ENCODE measurements around the gene NT5C1B.
"Not testable (repeated sequence)": the region's sequence is repeated elsewhere in the genome, so short reads cannot be mapped to it uniquely, and the experiment has no call there.

Gene NT5C1B

GRCh38 chr2:18589354-18589753 lies at the start of gene NT5C1B:
Gene NT5C1B (minus strand): TSS chr2:18589569. CDS start chr2:18589468, 101 bp downstream.
- ATAC-seq (replicated peaks) (no peak), DNase-seq (no peak)
- no peak within 1 kb of the TSS for H3K27ac Mint-ChIP-seq
- H3K36me3 Mint-ChIP-seq, result peaks cover 2 to 21% of the 10 kb centered on the region in 2 donors
- H3K9me3 Mint-ChIP-seq, result no peaks in the 10 kb centered on the region
- H3K4me1 Mint-ChIP-seq, result no peaks in the 10 kb centered on the region
- H3K4me3 Mint-ChIP-seq, result no peak within 1 kb of the TSS
- no peaks in the 10 kb centered on the region for H3K27me3 Mint-ChIP-seq

DNA sequence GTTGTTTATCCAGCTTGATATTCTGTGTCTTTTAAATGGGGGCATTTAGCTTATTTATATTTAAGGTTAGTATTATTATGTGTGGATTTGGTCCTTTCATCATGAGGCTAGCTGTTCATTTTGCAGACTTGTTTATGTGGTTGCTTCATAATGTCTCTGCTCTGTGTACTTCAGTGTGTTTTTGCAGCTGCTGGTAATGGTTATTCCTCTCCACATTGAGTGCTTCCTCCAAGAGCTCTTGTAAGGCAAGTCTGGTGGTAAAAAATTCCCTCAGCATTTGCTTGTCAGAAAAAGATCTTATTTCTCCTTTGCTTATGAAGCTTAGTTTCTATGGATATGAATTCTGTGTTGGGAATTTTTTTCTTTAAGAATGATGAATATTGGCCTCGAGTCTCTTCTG lies 47.8 kb upstream of the NT5C1B start:
- peaks cover 21 to 29% of the 10 kb centered on the region in 2 donors for H3K9me3 Mint-ChIP-seq
- peaks cover 19 to 52% of the 10 kb centered on the region in 2 donors for H3K36me3 Mint-ChIP-seq
- H3K27me3 Mint-ChIP-seq, result no peaks in the 10 kb centered on the region
- H3K27ac Mint-ChIP-seq, result no peak overlapping the region
- ATAC-seq (replicated peaks), result no peak
- no peak overlapping the region for H3K4me3 Mint-ChIP-seq
- no peak for DNase-seq
- H3K4me1 Mint-ChIP-seq, result no peaks in the 10 kb centered on the region

DNA sequence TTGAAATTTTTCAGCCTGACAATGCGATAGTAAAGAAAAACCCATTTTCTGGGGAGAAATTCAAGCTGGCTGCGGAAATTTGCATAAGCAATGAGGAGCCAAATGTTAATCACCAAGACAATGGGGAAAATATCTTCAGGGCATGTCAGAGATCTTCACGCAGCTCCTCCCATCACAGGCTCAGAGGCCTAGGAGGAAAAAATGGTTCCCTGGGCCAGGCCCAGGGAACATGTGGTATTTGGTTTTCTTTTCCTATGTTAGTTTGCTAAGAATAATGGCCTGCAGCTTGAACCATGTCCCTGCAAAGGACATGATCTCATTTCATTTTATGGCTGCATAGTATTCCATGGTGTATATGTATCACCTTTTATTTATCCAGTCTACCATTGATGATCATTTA lies 43.3 kb upstream of the NT5C1B start:
- H3K9me3 Mint-ChIP-seq, result peaks cover 28 to 30% of the 10 kb centered on the region in 2 donors
- H3K27me3 Mint-ChIP-seq; DNase-seq; H3K27ac Mint-ChIP-seq; ATAC-seq (replicated peaks); H3K4me3 Mint-ChIP-seq; H3K4me1 Mint-ChIP-seq: not testable (repeated sequence)
- H3K36me3 Mint-ChIP-seq, result peaks cover 12 to 41% of the 10 kb centered on the region in 2 donors

DNA sequence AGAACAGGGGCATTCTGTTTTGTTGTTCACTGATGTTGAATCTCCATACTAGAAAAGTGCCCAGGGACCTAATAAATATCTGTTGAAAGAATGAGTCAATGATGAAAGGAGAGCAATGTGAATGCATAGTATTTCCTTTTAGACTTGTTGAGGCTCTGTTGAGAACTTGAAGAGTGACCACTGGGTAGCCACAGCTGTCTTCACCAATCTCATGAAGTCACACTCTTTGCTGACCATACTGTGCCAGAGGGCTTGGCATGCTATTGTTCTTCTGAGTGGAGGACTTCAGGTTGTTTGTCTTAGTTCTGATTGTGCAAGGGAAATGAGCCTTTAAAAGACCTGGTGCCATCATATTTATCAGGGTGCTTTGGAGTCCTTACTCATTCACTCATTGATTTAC lies 41.6 kb upstream of the NT5C1B start:
- Mint-ChIP-seq H3K27ac (no peak overlapping the region), H3K27me3 (no peaks in the 10 kb centered on the region), H3K36me3 (peaks cover 6 to 24% of the 10 kb centered on the region in 2 donors), H3K4me3 (no peak overlapping the region), H3K9me3 (peaks cover 15 to 20% of the 10 kb centered on the region in 2 donors), H3K4me1 (no peaks in the 10 kb centered on the region)
- no peak for ATAC-seq (replicated peaks)
- DNase-seq, result no peak

GRCh38 chr2:18630541-18630940 lies 41.2 kb upstream of the NT5C1B start:
- no peak for ATAC-seq (replicated peaks)
- Mint-ChIP-seq H3K36me3 (peaks cover 4 to 23% of the 10 kb centered on the region in 2 donors), H3K4me1 (no peaks in the 10 kb centered on the region), H3K9me3 (peaks cover 13 to 19% of the 10 kb centered on the region in 2 donors), H3K27me3 (no peaks in the 10 kb centered on the region), H3K4me3 (no peak overlapping the region), H3K27ac (no peak overlapping the region)
- no peak for DNase-seq

DNA sequence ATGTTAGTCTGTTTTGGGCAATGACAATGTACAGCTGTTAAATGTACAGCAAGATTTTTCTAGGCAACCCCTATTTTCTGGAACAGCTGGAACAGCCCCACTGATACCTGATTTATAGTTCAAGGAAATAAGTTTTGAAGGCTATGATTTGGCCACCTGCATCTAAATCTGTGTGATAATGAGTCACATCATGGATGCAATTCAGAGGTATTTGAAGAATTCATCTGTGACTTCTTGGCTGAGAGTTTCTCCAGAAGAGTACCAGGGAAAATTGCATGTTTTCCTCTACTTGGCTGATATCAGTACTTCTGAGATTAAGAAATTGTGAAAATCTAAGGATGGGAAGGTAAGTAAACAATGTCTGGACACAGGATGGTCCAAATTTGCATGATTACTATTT lies 40.7 kb upstream of the NT5C1B start:
- DNase-seq (no peak), ATAC-seq (replicated peaks) (no peak)
- Mint-ChIP-seq H3K4me3 (no peak overlapping the region), H3K4me1 (no peaks in the 10 kb centered on the region), H3K9me3 (peaks cover 10 to 16% of the 10 kb centered on the region in 2 donors), H3K36me3 (peaks cover 3 to 21% of the 10 kb centered on the region in 2 donors), H3K27ac (no peak overlapping the region), H3K27me3 (no peaks in the 10 kb centered on the region)

- Mint-ChIP-seq H3K27me3 (no peaks in the 10 kb centered on the region), H3K36me3 (peaks cover 0 to 13% of the 10 kb centered on the region in 2 donors), H3K9me3 (peaks cover 4 to 6% of the 10 kb centered on the region in 2 donors), H3K27ac (no peak overlapping the region), H3K4me3 (no peak overlapping the region), H3K4me1 (no peaks in the 10 kb centered on the region)
- DNase-seq (no peak), ATAC-seq (replicated peaks) (no peak)
Observed at GRCh38 chr2:18626958-18627650, 37.7 kb upstream of the NT5C1B start.

DNA sequence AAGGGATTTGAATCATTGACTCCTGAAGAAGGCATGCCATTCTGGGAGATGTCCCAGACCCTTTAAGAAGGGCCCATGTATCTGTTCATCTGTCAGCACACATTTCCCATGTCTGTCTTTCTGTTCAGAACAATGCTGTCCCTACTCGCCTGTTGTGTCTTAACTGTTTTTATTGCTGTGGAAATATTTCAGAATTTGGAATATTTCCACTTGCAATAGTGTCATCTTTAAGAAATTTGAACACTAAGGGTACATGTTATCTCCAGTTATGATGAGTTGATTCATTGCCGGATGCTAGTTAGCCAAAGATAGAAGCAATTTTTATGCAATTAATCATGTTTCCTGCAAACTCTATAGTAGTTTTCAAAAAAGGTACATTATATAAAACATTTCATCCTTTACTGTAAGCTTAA lies 36.9 kb upstream of the NT5C1B start:
- Mint-ChIP-seq H3K36me3 (peaks cover 0 to 5% of the 10 kb centered on the region in 2 donors), H3K9me3 (peaks cover 1 to 3% of the 10 kb centered on the region in 2 donors), H3K4me3 (no peak overlapping the region), H3K4me1 (no peaks in the 10 kb centered on the region), H3K27ac (no peak overlapping the region), H3K27me3 (no peaks in the 10 kb centered on the region)
- ATAC-seq (replicated peaks), result no peak
- no peak for DNase-seq

- H3K27ac Mint-ChIP-seq, result no peak overlapping the region
Observed at GRCh38 chr2:18625563-18625962, 36.2 kb upstream of the NT5C1B start.

DNA sequence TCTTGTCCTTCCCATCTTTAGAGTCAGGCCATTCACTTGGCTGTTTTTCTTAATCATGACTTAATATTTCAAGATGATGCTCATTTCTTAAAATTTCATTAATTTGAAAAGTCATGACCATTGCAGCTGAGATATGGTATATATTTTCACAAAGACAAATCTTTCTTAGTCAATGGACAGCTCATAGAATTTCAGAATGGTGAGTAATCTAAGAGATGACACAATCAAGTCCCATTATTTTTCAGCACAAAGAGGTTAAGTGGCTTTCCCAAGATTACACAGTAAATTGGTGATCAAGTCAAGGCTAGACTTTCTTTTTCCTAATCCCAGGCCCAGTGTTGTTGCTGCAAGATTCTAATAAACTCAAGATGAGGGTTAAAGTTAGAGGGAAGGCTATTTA lies 34.4 kb upstream of the NT5C1B start:
- Mint-ChIP-seq H3K4me3 (no peak overlapping the region), H3K4me1 (no peaks in the 10 kb centered on the region), H3K9me3 (peaks cover 1 to 4% of the 10 kb centered on the region in 2 donors), H3K27me3 (no peaks in the 10 kb centered on the region), H3K36me3 (peaks cover 0 to 2% of the 10 kb centered on the region in 2 donors), H3K27ac (no peak overlapping the region)
- DNase-seq, result no peak
- ATAC-seq (replicated peaks), result no peak

More at GRCh38 chr2:18625563-18625962, 36.2 kb upstream of the NT5C1B start:
- Mint-ChIP-seq H3K36me3 (peaks cover 0 to 1% of the 10 kb centered on the region in 2 donors), H3K4me3 (no peak overlapping the region), H3K4me1 (no peaks in the 10 kb centered on the region), H3K27me3 (no peaks in the 10 kb centered on the region), H3K9me3 (peaks cover 0 to 1% of the 10 kb centered on the region in 2 donors)
- no peak for DNase-seq
- ATAC-seq (replicated peaks), result no peak

- Mint-ChIP-seq H3K9me3 (peaks cover 1 to 4% of the 10 kb centered on the region in 2 donors), H3K27me3 (no peaks in the 10 kb centered on the region), H3K27ac (no peak overlapping the region), H3K36me3 (peaks cover 2 to 7% of the 10 kb centered on the region in 2 donors), H3K4me3 (no peak overlapping the region), H3K4me1 (no peaks in the 10 kb centered on the region)
- DNase-seq, result no peak
- ATAC-seq (replicated peaks), result no peak
Observed at GRCh38 chr2:18620867-18621632, 31.7 kb upstream of the NT5C1B start.

DNA sequence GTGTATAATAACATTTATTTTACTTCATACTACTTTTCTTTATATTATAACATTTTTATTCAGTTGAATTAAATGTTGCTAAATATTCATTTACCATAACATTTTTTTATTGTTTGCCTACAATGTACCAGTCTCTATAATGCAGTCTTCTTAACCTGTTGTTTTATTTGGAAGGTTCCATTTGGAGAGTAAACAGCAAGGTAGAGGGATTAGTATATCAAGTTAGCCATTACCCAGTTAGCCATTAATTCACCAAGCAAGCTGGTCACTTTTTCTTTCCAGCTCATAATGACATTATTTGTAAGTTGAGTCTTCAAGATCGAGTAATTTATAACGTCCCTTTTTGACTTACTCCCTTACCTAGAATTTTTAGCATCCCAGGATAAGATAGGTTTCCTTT lies 29.7 kb upstream of the NT5C1B start:
- Mint-ChIP-seq H3K4me1 (no peaks in the 10 kb centered on the region), H3K27ac (no peak overlapping the region), H3K4me3 (no peak overlapping the region), H3K27me3 (no peaks in the 10 kb centered on the region), H3K36me3 (peaks cover 2 to 10% of the 10 kb centered on the region in 2 donors), H3K9me3 (peaks cover 1 to 4% of the 10 kb centered on the region in 2 donors)
- DNase-seq, result no peak
- no peak for ATAC-seq (replicated peaks)

GRCh38 chr2:18614041-18614440 lies 24.7 kb upstream of the NT5C1B start:
- Mint-ChIP-seq H3K9me3 (no peaks in the 10 kb centered on the region), H3K4me3 (no peak overlapping the region), H3K27me3 (no peaks in the 10 kb centered on the region), H3K27ac (no peak overlapping the region), H3K4me1 (no peaks in the 10 kb centered on the region), H3K36me3 (peaks cover 0 to 10% of the 10 kb centered on the region in 2 donors)
- DNase-seq, result no peak
- ATAC-seq (replicated peaks), result no peak

DNA sequence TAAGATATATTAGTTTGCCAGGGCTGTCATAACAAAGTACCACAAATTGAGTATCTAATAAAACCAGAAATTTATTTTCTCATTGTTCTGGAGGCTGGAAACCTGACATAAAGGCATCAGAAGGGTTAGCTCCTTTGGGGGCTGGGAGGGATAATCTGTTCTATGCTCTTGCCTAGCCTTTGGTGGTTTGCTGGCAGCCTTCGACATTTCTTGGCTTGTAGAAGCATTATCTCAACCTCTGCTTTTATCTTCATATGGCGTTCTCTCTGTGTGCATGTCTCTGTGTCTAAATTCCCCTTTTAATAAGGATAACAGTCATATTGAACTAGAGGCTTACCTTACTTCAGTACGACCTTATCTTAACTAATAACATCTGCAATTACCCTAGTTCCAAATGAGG lies 22.8 kb upstream of the NT5C1B start:
- DNase-seq (no peak), ATAC-seq (replicated peaks) (no peak)
- Mint-ChIP-seq H3K27ac (no peak overlapping the region), H3K9me3 (no peaks in the 10 kb centered on the region), H3K4me1 (no peaks in the 10 kb centered on the region), H3K27me3 (no peaks in the 10 kb centered on the region), H3K4me3 (no peak overlapping the region), H3K36me3 (peaks cover 0 to 4% of the 10 kb centered on the region in 2 donors)

GRCh38 chr2:18611604-18612003 lies 22.2 kb upstream of the NT5C1B start:
- Mint-ChIP-seq H3K27ac (no peak overlapping the region), H3K27me3 (no peaks in the 10 kb centered on the region)
- ATAC-seq (replicated peaks), result no peak

More at GRCh38 chr2:18611604-18612003, 22.2 kb upstream of the NT5C1B start:
- Mint-ChIP-seq H3K4me1 (no peaks in the 10 kb centered on the region), H3K9me3 (no peaks in the 10 kb centered on the region), H3K36me3 (peaks cover 0 to 4% of the 10 kb centered on the region in 2 donors), H3K4me3 (no peak overlapping the region)
- DNase-seq, result no peak

Data from stimulated activated naive B cell treated with anti-CD40 and anti-IgM and Interleukin-4, amounts not matched to agents 10 μg/mL and 1 μg/mL and 100 μg/mL, for 72 hours (primary cell).